Hepatic stellate cell (primary cell): Measurements from ENCODE around the gene DPP6.

ENCODE experiments used
- DNase-seq: peaks from one replicate; pipeline ENCODE4 v3.0.0; 2011; ENCODE audit warnings: low spot score

DPP6 gene

GRCh38 chr7:154540596-154540995 lies 488.4 kb downstream of the DPP6 start:
- no peak for DNase-seq

- no peak for DNase-seq
These were observed 489.4 kb downstream of the DPP6 start for GRCh38 chr7:154541606-154542005.

GRCh38 chr7:154546946-154547587 lies 494.9 kb downstream of the DPP6 start:
- DNase-seq, result no peak

- DNase-seq, result no peak
These were observed 501.6 kb downstream of the DPP6 start for GRCh38 chr7:154553711-154554265.

- DNase-seq, result no peak
These were observed 507.3 kb downstream of the DPP6 start for GRCh38 chr7:154559454-154559853.

- DNase-seq, result no peak
These were observed 512.5 kb downstream of the DPP6 start for GRCh38 chr7:154564676-154565075.

- no peak for DNase-seq
These were observed 514.7 kb downstream of the DPP6 start for GRCh38 chr7:154566877-154567276.

GRCh38 chr7:154568346-154568745 lies 516.1 kb downstream of the DPP6 start:
- DNase-seq, result no peak

GRCh38 chr7:154569916-154570315 lies 517.7 kb downstream of the DPP6 start:
- DNase-seq, result no peak

- DNase-seq, result no peak
These were observed 519.6 kb downstream of the DPP6 start for GRCh38 chr7:154571772-154572171.

- no peak for DNase-seq
These were observed 522.0 kb downstream of the DPP6 start for GRCh38 chr7:154574235-154574634.

- DNase-seq, result no peak
These were observed 523.3 kb downstream of the DPP6 start for GRCh38 chr7:154575497-154575896.

GRCh38 chr7:154576604-154577003 lies 524.4 kb downstream of the DPP6 start:
- no peak for DNase-seq

- DNase-seq, result no peak
These were observed 525.1 kb downstream of the DPP6 start for GRCh38 chr7:154577141-154577873.

- no peak for DNase-seq
These were observed 526.1 kb downstream of the DPP6 start for GRCh38 chr7:154578336-154578735.

- DNase-seq, result no peak
These were observed 527.5 kb downstream of the DPP6 start for GRCh38 chr7:154579711-154580110.

GRCh38 chr7:154581251-154581890 lies 529.2 kb downstream of the DPP6 start:
- DNase-seq, result no peak

GRCh38 chr7:154583454-154583853 lies 531.3 kb downstream of the DPP6 start:
- no peak for DNase-seq

GRCh38 chr7:154584352-154585252 lies 532.4 kb downstream of the DPP6 start:
- DNase-seq, result no peak

- DNase-seq, result no peak
These were observed 535.6 kb downstream of the DPP6 start for GRCh38 chr7:154587792-154588191.

- DNase-seq, result no peak
These were observed 539.3 kb downstream of the DPP6 start for GRCh38 chr7:154591544-154591943.

- DNase-seq, result no peak
These were observed 540.2 kb downstream of the DPP6 start for GRCh38 chr7:154592388-154592787.
